NCI-H82 (cell line): ENCODE results near the gene SCN3A.

Source experiments
- DNase-seq: peaks from one replicate; lab custom pipeline; 2025; lab: John Stamatoyannopoulos, UW

Gene SCN3A

DNA sequence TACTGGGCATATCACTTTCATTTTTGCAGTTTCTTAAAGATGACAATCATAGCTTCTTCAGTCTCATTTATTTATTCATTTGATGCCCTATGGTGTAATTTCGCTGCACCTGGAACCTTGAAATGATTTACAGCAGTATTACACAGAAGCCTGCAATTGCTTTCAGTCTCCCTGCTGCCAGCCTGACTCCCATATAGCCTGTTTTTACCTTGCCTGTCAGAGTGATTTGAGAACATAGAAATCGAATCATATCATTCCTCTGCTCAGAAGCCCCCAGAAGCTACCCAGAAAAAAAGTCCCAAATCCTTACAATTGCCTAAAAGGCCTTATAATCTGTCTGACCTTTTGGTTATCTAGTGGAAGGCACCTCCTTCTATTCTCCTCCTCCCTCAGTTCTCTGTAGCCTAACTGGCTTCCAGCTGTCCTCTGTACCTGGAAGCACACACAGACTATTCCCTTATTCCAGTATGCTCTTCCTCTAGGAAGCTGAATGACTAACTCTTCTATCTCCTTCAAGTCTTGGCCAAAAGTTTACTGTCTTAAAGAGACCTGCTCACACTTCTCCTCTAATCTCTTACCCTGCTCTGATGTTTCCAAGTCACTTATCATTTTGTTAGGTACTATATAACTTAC lies 12.6 kb downstream of the SCN3A start:
- no peak for DNase-seq

DNA sequence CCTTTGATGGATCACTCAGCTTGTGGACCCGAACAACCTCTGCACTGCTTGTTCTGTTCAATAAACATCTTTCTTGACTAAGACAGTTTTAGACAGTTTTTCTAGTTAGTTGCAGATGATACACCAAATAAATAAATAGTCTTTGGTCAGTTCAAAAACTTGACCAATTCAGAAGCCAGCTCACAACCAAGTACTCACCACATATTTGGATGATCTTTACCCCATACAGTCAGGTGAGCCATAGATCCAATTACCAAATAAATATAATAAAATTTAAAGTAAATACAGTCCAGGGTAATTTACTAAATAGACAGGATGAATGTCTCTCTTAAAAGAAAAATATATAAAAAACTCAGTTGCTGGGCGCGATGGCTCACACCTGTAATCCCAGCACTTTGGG lies 18.2 kb downstream of the SCN3A start:
- DNase-seq: no peak

- DNase-seq: no peak
These were observed 21.8 kb downstream of the SCN3A start for GRCh38 chr2:165182029-165182428.

DNA sequence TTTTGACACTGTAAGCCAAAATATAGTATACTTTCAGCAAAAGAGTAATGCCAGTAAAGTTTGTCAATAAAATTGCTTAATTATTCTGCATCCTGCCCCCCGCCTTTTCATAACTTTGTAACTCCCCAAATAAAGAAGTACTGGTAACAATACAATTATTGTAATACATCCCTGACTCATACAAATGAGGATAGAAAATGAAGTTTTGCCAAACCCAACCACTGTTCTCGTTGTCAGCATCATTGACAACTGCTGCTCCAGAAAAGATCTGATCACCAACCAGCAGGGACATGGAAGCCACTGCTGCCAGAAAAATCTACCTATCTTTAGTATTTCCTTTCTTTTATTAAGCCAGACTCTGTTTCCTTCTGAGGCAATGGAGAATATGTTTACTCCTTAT lies 27.1 kb downstream of the SCN3A start:
- no peak for DNase-seq

GRCh38 chr2:165173215-165173614 lies 30.6 kb downstream of the SCN3A start:
- no peak for DNase-seq

- DNase-seq: no peak
These were observed 39.6 kb downstream of the SCN3A start for GRCh38 chr2:165164201-165164600.

DNA sequence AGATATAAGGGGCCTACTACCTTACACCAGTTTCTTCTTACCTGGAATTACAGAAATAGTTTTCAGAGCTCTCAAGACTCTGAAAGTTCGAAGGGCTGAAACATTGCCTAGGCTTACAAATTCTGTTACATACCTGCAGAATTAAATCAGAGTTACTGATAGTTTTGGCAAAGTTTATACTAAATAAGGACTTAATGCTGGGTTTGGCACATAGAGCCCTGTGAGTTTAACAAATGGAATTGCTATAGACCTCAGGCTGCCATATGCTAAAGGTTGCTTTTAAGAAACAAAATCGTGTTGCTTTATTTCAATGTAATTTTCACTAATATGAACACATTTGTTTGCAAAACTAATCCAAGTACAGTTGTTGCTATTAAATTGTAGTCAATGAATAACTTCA lies 40.1 kb downstream of the SCN3A start:
- DNase-seq: no peak

DNA sequence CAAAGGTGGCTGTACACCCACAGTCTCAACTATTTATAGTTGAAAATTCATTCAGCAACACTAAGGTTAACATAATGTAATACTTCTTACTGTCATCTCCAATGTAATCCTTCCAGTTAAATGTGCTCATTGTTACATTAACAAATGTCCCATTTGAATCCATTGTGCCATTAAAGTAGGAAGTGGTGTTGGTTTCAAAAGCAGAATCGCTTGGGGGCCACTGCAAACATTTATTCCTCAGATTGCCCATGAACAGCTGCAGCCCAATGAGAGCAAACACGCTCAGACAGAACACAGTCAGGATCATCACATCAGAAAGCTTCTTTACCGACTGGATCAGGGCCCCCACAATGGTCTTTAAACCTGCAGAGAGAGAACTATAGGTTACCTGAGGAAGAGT lies 41.4 kb downstream of the SCN3A start:
- no peak for DNase-seq

GRCh38 chr2:165161510-165161909 lies 42.3 kb downstream of the SCN3A start:
- DNase-seq: no peak

- no peak for DNase-seq
These were observed 46.7 kb downstream of the SCN3A start for GRCh38 chr2:165157160-165157559.

DNA sequence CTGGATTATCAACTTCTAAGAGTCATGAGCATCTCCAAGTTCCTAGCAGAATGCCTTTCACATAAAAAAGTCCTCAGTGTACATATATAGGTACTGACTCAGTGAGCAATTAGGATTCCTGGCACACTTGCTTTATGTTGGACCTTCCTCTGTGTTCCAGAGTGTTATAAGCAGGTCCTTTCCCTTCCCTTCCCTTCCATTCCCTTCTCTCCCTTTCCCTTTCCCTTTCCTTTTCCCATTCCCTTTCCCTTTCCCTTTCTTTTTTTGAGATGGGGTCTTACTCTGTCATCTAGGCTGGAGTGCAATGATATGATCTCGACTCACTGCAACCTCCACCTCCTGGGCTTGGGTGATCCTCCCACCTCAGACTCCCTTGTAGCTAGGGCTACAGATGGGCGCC lies 48.7 kb downstream of the SCN3A start:
- no peak for DNase-seq

GRCh38 chr2:165149439-165149838 lies 54.4 kb downstream of the SCN3A start:
- DNase-seq: no peak

GRCh38 chr2:165147186-165148045 lies 56.4 kb downstream of the SCN3A start:
- DNase-seq: no peak

- DNase-seq: peak; percentile 4
These were observed 59.5 kb downstream of the SCN3A start for GRCh38 chr2:165144315-165144714.

DNA sequence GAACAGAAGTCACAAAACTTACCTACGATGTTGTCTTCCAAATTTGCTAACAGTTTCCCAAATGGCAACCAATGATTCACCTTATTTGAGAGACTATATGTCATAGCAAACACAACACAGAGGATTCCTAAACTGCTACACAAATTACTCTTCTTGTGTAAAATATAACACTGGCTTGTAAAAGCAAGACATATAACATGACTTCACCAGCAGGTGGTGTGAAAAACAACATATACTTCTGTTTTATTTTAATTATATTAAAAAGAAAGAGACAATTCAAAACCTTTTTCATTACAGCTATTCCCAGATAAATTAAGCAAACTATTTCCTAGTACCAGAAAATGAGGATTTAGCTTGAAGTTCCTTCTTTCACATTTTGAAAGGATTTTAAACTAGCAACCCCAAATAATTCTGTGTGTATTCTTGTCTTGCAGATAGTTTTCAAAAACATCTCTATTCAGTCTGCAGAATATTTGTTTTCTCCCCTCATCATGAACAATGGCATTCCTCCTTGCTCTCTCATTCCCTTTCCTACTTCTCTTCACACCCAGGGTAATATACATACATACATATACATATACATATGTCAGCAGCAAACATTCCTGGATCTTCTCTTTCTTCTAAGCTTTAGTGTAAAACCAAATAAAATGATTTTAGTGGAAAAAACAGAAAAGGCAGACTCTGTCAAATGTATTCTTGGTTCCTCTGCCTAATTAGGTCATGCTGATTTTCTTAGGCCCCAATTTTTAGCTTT lies 62.1 kb downstream of the SCN3A start:
- DNase-seq: no peak

DNA sequence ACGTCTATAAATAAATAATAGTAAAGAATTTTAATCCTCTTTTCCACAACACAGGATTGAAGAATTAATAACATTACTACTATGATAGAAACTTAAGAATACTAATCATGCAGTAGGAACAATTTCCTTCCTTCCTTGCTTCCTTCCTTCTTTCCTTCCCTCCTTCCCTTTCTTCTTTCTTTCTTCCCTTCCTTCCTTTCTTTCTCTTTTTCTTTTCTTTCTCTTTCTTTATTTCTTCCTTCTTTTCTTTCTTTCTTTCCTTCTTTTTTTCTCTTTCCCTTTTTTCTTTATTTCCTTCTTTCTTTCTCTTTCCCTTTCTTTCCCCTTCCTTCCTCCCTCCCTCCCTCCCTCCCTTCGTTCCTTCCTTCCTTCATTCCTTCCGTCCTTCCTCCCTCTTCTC lies 77.6 kb downstream of the SCN3A start:
- no peak for DNase-seq

- peak; percentile 59 for DNase-seq
These were observed 81.3 kb downstream of the SCN3A start for GRCh38 chr2:165122521-165122920.

GRCh38 chr2:165120740-165121467 lies 82.9 kb downstream of the SCN3A start:
- no peak for DNase-seq

GRCh38 chr2:165115258-165115657 lies 88.6 kb downstream of the SCN3A start:
- DNase-seq: no peak

DNA sequence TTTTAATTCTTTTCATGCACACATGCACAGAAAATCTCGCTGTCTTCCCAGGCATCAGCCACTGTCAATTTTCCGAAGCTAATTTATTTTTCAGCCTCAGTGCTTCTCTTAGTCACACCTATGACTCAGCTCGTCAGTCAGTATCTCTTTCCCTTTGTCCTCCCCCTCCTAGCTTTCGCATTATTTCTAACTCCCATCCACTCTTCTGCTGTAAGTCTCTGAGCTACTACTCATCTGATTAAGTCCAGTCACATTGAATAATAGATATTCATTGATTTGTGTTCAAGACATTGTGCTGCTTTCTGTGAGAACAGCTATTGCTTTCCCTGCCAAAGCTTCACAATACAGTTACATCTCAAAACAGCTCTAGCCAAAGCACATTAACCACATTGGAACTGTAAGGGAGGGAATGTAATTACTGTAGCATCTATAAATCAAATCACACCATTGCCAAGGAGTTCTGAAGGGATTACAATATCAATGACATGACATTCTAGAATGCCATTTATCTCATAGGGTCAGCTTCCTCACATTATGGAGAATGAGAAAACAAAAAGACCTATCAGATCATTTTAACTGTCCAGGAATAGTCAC lies 89.4 kb downstream of the SCN3A start:
- DNase-seq: peak; percentile 19

- DNase-seq: no peak
These were observed 90.4 kb downstream of the SCN3A start for GRCh38 chr2:165113414-165113813.

- DNase-seq: no peak
These were observed 91.1 kb downstream of the SCN3A start for GRCh38 chr2:165112789-165113188.
